ENCODE data around the gene CLASP1.

GRCh38 chr2:121682396-121683298 lies 33.4 kb upstream of the CLASP1 start:
- TF ChIP-seq, protein P1, sequence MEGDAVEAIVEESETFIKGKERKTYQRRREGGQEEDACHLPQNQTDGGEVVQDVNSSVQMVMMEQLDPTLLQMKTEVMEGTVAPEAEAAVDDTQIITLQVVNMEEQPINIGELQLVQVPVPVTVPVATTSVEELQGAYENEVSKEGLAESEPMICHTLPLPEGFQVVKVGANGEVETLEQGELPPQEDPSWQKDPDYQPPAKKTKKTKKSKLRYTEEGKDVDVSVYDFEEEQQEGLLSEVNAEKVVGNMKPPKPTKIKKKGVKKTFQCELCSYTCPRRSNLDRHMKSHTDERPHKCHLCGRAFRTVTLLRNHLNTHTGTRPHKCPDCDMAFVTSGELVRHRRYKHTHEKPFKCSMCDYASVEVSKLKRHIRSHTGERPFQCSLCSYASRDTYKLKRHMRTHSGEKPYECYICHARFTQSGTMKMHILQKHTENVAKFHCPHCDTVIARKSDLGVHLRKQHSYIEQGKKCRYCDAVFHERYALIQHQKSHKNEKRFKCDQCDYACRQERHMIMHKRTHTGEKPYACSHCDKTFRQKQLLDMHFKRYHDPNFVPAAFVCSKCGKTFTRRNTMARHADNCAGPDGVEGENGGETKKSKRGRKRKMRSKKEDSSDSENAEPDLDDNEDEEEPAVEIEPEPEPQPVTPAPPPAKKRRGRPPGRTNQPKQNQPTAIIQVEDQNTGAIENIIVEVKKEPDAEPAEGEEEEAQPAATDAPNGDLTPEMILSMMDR (IDR thresholded peaks at IDR 0.05; ENCODE audit: low read depth, low read length, missing input control) = no peak
- TF ChIP-seq RAD21 (IDR thresholded peaks at IDR 0.05) = no peak
